ENCODE measurements around the gene HM13.

Gene HM13

GRCh38 chr20:31560094-31560745 is 46.0 kb downstream of the HM13 start:
- WGBS, 2 donors (ENCODE audit: extremely low coverage in 2 of 2, insufficient read length in 2 of 2, insufficient replicate concordance in 1 of 2), result no CpG with 5 or more reads among the region's 6 CpGs
- Histone ChIP-seq H3K9ac (ENCODE audit: low read depth, low read length, poor library complexity) (no peak overlapping the region), H2BK15ac (ENCODE audit: low read length) (no peak overlapping the region), H3K23ac (ENCODE audit: low read depth, low read length, poor library complexity) (no peak overlapping the region), H2AFZ (ENCODE audit: low read length) (no peak overlapping the region), H3K9me3 (replicated peaks in 1 of 2; ENCODE audit: control insufficient read depth in 2 of 2, insufficient read depth in 1 of 2, low read depth in 1 of 2, low read length in 2 of 2) (no peaks in the 10 kb centered on the region), H3K14ac (ENCODE audit: low read length) (no peak overlapping the region), H3K27me3 (ENCODE audit: control insufficient read depth in 3 of 3, insufficient read depth in 3 of 3, low read depth in 1 of 3, low read length in 3 of 3) (no peaks in the 10 kb centered on the region), H3K4me1 (ENCODE audit: control insufficient read depth in 2 of 2, insufficient read depth in 1 of 2, low read depth in 1 of 2, low read length in 2 of 2) (no peaks in the 10 kb centered on the region), H4K91ac (ENCODE audit: low read depth, low read length, poor library complexity) (no peak overlapping the region), H2AK5ac (ENCODE audit: low read depth, low read length) (no peak overlapping the region), H3K4me2 (ENCODE audit: insufficient read depth, low read length, poor library complexity, severe bottlenecking) (no peak overlapping the region), H3K18ac (ENCODE audit: low read length) (no peak overlapping the region), H2BK5ac (ENCODE audit: low read length) (no peak overlapping the region), H4K8ac (ENCODE audit: low read depth, low read length) (no peak overlapping the region), H3K4me3 (ENCODE audit: low read length in 2 of 2) (no peak overlapping the region), H3K4ac (ENCODE audit: low read length) (no peak overlapping the region), H3K36me3 (replicated peaks in 1 of 2; ENCODE audit: control insufficient read depth in 2 of 2, insufficient read depth in 2 of 2, low read length in 2 of 2) (peaks cover 30 to 71% of the 10 kb centered on the region in 2 donors), H3K27ac (replicated peaks; ENCODE audit: low read length) (no peak overlapping the region), H3K79me1 (ENCODE audit: low read depth, low read length) (no peaks in the 10 kb centered on the region), H2BK120ac (ENCODE audit: low read depth, low read length) (no peak overlapping the region), H2BK12ac (ENCODE audit: low read length) (no peak overlapping the region)
- no peak for DNase-seq (ENCODE audit: low spot score)

GRCh38 chr20:31560746-31561598 is 46.7 kb downstream of the HM13 start:
- no peaks in the 10 kb centered on the region for H3K4me1 ChIP-seq (ENCODE audit: control insufficient read depth in 2 of 2, insufficient read depth in 1 of 2, low read depth in 1 of 2, low read length in 2 of 2)
- WGBS, 2 donors (ENCODE audit: extremely low coverage in 2 of 2, insufficient read length in 2 of 2, insufficient replicate concordance in 1 of 2), result no CpG with 5 or more reads among the region's 7 CpGs
- no peak overlapping the region for H2BK15ac ChIP-seq (ENCODE audit: low read length)
- no peak for DNase-seq (ENCODE audit: low spot score)
- H3K18ac ChIP-seq (ENCODE audit: low read length), result no peak overlapping the region
- H3K9me3 ChIP-seq (replicated peaks in 1 of 2; ENCODE audit: control insufficient read depth in 2 of 2, insufficient read depth in 1 of 2, low read depth in 1 of 2, low read length in 2 of 2), result no peaks in the 10 kb centered on the region
- H3K23ac ChIP-seq (ENCODE audit: low read depth, low read length, poor library complexity), result no peak overlapping the region
- no peak overlapping the region for H2BK120ac ChIP-seq (ENCODE audit: low read depth, low read length)
- H3K4me2 ChIP-seq (ENCODE audit: insufficient read depth, low read length, poor library complexity, severe bottlenecking), result no peak overlapping the region
- no peak overlapping the region for H3K14ac ChIP-seq (ENCODE audit: low read length)
- H3K9ac ChIP-seq (ENCODE audit: low read depth, low read length, poor library complexity), result no peak overlapping the region
- no peak overlapping the region for H3K4ac ChIP-seq (ENCODE audit: low read length)
- peaks cover 33 to 73% of the 10 kb centered on the region in 2 donors for H3K36me3 ChIP-seq (replicated peaks in 1 of 2; ENCODE audit: control insufficient read depth in 2 of 2, insufficient read depth in 2 of 2, low read length in 2 of 2)
- H4K8ac ChIP-seq (ENCODE audit: low read depth, low read length), result no peak overlapping the region
- H3K27ac ChIP-seq (replicated peaks; ENCODE audit: low read length), result no peak overlapping the region
- H4K91ac ChIP-seq (ENCODE audit: low read depth, low read length, poor library complexity), result no peak overlapping the region
- H3K27me3 ChIP-seq (ENCODE audit: control insufficient read depth in 3 of 3, insufficient read depth in 3 of 3, low read depth in 1 of 3, low read length in 3 of 3), result no peaks in the 10 kb centered on the region
- H3K79me1 ChIP-seq (ENCODE audit: low read depth, low read length), result no peaks in the 10 kb centered on the region
- H2BK12ac ChIP-seq (ENCODE audit: low read length), result no peak overlapping the region
- H3K4me3 ChIP-seq (ENCODE audit: low read length in 2 of 2), result no peak overlapping the region
- H2AFZ ChIP-seq (ENCODE audit: low read length), result no peak overlapping the region
- no peak overlapping the region for H2AK5ac ChIP-seq (ENCODE audit: low read depth, low read length)
- no peak overlapping the region for H2BK5ac ChIP-seq (ENCODE audit: low read length)

- no peaks in the 10 kb centered on the region for H3K4me1 ChIP-seq (ENCODE audit: control insufficient read depth in 2 of 2, insufficient read depth in 1 of 2, low read depth in 1 of 2, low read length in 2 of 2)
These were observed 48.0 kb downstream of the HM13 start for GRCh38 chr20:31562241-31562640.

GRCh38 chr20:31564284-31564683 is 50.0 kb downstream of the HM13 start:
- H4K8ac ChIP-seq (ENCODE audit: low read depth, low read length), result no peak overlapping the region
- no peak overlapping the region for H2BK15ac ChIP-seq (ENCODE audit: low read length)
- DNase-seq (ENCODE audit: low spot score), result no peak
- no peak overlapping the region for H4K91ac ChIP-seq (ENCODE audit: low read depth, low read length, poor library complexity)
- no peak overlapping the region for H3K14ac ChIP-seq (ENCODE audit: low read length)
- no peak overlapping the region for H3K4me2 ChIP-seq (ENCODE audit: insufficient read depth, low read length, poor library complexity, severe bottlenecking)
- H2AK5ac ChIP-seq (ENCODE audit: low read depth, low read length), result no peak overlapping the region
- no peak overlapping the region for H3K18ac ChIP-seq (ENCODE audit: low read length)
- H3K9ac ChIP-seq (ENCODE audit: low read depth, low read length, poor library complexity), result no peak overlapping the region
- H2AFZ ChIP-seq (ENCODE audit: low read length), result no peak overlapping the region
- H3K4me3 ChIP-seq (ENCODE audit: low read length in 2 of 2), result no peak overlapping the region
- no peak overlapping the region for H3K27ac ChIP-seq (replicated peaks; ENCODE audit: low read length)
- no peaks in the 10 kb centered on the region for H3K79me1 ChIP-seq (ENCODE audit: low read depth, low read length)
- H3K4me1 ChIP-seq (ENCODE audit: control insufficient read depth in 2 of 2, insufficient read depth in 1 of 2, low read depth in 1 of 2, low read length in 2 of 2), result no peaks in the 10 kb centered on the region
- no peak overlapping the region for H3K23ac ChIP-seq (ENCODE audit: low read depth, low read length, poor library complexity)
- no peak overlapping the region for H3K4ac ChIP-seq (ENCODE audit: low read length)
- no CpG with 5 or more reads among the region's 6 CpGs for WGBS, 2 donors (ENCODE audit: extremely low coverage in 2 of 2, insufficient read length in 2 of 2, insufficient replicate concordance in 1 of 2)
- no peak overlapping the region for H2BK120ac ChIP-seq (ENCODE audit: low read depth, low read length)
- H3K27me3 ChIP-seq (ENCODE audit: control insufficient read depth in 3 of 3, insufficient read depth in 3 of 3, low read depth in 1 of 3, low read length in 3 of 3), result no peaks in the 10 kb centered on the region
- no peaks in the 10 kb centered on the region for H3K9me3 ChIP-seq (replicated peaks in 1 of 2; ENCODE audit: control insufficient read depth in 2 of 2, insufficient read depth in 1 of 2, low read depth in 1 of 2, low read length in 2 of 2)
- H2BK5ac ChIP-seq (ENCODE audit: low read length), result no peak overlapping the region
- peaks cover 39 to 86% of the 10 kb centered on the region in 2 donors for H3K36me3 ChIP-seq (replicated peaks in 1 of 2; ENCODE audit: control insufficient read depth in 2 of 2, insufficient read depth in 2 of 2, low read length in 2 of 2)
- H2BK12ac ChIP-seq (ENCODE audit: low read length), result no peak overlapping the region

More at GRCh38 chr20:31562241-31562640, 48.0 kb downstream of the HM13 start:
- H3K18ac ChIP-seq (ENCODE audit: low read length), result no peak overlapping the region
- no peaks in the 10 kb centered on the region for H3K27me3 ChIP-seq (ENCODE audit: control insufficient read depth in 3 of 3, insufficient read depth in 3 of 3, low read depth in 1 of 3, low read length in 3 of 3)
- no peak overlapping the region for H4K8ac ChIP-seq (ENCODE audit: low read depth, low read length)
- no peaks in the 10 kb centered on the region for H3K79me1 ChIP-seq (ENCODE audit: low read depth, low read length)
- no CpG with 5 or more reads among the region's 1 CpG for WGBS, 2 donors (ENCODE audit: extremely low coverage in 2 of 2, insufficient read length in 2 of 2, insufficient replicate concordance in 1 of 2)
- H3K9ac ChIP-seq (ENCODE audit: low read depth, low read length, poor library complexity), result no peak overlapping the region
- no peak overlapping the region for H3K4me2 ChIP-seq (ENCODE audit: insufficient read depth, low read length, poor library complexity, severe bottlenecking)
- no peak overlapping the region for H2BK15ac ChIP-seq (ENCODE audit: low read length)
- no peak overlapping the region for H3K27ac ChIP-seq (replicated peaks; ENCODE audit: low read length)
- H3K9me3 ChIP-seq (replicated peaks in 1 of 2; ENCODE audit: control insufficient read depth in 2 of 2, insufficient read depth in 1 of 2, low read depth in 1 of 2, low read length in 2 of 2), result no peaks in the 10 kb centered on the region
- no peak overlapping the region for H2BK12ac ChIP-seq (ENCODE audit: low read length)
- no peak overlapping the region for H3K4me3 ChIP-seq (ENCODE audit: low read length in 2 of 2)
- no peak overlapping the region for H4K91ac ChIP-seq (ENCODE audit: low read depth, low read length, poor library complexity)
- H3K14ac ChIP-seq (ENCODE audit: low read length), result no peak overlapping the region
- H3K23ac ChIP-seq (ENCODE audit: low read depth, low read length, poor library complexity), result no peak overlapping the region
- no peak overlapping the region for H2BK120ac ChIP-seq (ENCODE audit: low read depth, low read length)
- no peak overlapping the region for H2AFZ ChIP-seq (ENCODE audit: low read length)
- H2BK5ac ChIP-seq (ENCODE audit: low read length), result no peak overlapping the region
- H3K36me3 ChIP-seq (replicated peaks in 1 of 2; ENCODE audit: control insufficient read depth in 2 of 2, insufficient read depth in 2 of 2, low read length in 2 of 2), result peaks cover 41 to 80% of the 10 kb centered on the region in 2 donors
- H3K4ac ChIP-seq (ENCODE audit: low read length), result no peak overlapping the region
- no peak overlapping the region for H2AK5ac ChIP-seq (ENCODE audit: low read depth, low read length)
- no peak for DNase-seq (ENCODE audit: low spot score)
